Colonic mucosa (tissue), 4 donors: Measurements from ENCODE around the gene SMCR8. TPM values are rescaled to one million over a fixed set of nuclear protein-coding genes. Genes with fewer than 3 reads are reported as not detected.

Experiments used
- DNase-seq: peaks from one replicate; pipeline ENCODE4 v3.0.0-alpha.2; 2020
- H3K27ac ChIP-seq: fragments of 200-600 bp; one replicate; pipeline ENCODE4 v1.8.0; 2021
- H3K27me3 ChIP-seq: fragments of 200-600 bp; one replicate; pipeline ENCODE4 v1.8.0; 2021
- H3K36me3 ChIP-seq: fragments of 200-600 bp; one replicate; pipeline ENCODE4 v1.8.0; 2021
- H3K4me1 ChIP-seq: fragments of 200-600 bp; one replicate; pipeline ENCODE4 v1.8.0; 2021; ENCODE audit warnings: mild to moderate bottlenecking
- H3K4me3 ChIP-seq: fragments of 200-600 bp; one replicate; pipeline ENCODE4 v1.8.0; 2021
- H3K9ac ChIP-seq, 2 donors: one replicate each; pipeline ENCODE4 v1.7.0; 2013; ENCODE audit warnings: control low read depth in 2 of 2, low read depth in 2 of 2, low read length in 2 of 2
- H3K9me3 ChIP-seq: fragments of 200-600 bp; one replicate; pipeline ENCODE4 v1.8.0; 2021
- intact Hi-C: fragments of 100-400 bp; cut with DNase I; formaldehyde crosslinking; loops from one replicate; pipeline ENCODE4 v1.14.1; 2022
- total RNA-seq, 2 donors: library from RNA; stranded (reverse); fragmentation: NEBNext Ultra II Directional in 1 of 2; extraction: Animal tissue kit (Norgen Biotek cat#: 25700) in 1 of 2; gene quantifications; one replicate each; pipeline ENCODE4 v1.2.1, GENCODE V29; 2021
- TF ChIP-seq, protein P1 (sequence below): fragments of 200-600 bp; IDR thresholded peaks from one replicate; pipeline ENCODE4 v1.8.0; 2022; ENCODE audit warnings: antibody characterized with exemption, mild to moderate bottlenecking
- donor health status: healthy.
- donor health status: DM: no; HTN: no; CAD: no.
- donor health status: DM: no; HTN: no; CAD: no.

Gene SMCR8
- total RNA-seq, 2 donors from 2014 or later = 20.5 to 21.4 TPM

DNA sequence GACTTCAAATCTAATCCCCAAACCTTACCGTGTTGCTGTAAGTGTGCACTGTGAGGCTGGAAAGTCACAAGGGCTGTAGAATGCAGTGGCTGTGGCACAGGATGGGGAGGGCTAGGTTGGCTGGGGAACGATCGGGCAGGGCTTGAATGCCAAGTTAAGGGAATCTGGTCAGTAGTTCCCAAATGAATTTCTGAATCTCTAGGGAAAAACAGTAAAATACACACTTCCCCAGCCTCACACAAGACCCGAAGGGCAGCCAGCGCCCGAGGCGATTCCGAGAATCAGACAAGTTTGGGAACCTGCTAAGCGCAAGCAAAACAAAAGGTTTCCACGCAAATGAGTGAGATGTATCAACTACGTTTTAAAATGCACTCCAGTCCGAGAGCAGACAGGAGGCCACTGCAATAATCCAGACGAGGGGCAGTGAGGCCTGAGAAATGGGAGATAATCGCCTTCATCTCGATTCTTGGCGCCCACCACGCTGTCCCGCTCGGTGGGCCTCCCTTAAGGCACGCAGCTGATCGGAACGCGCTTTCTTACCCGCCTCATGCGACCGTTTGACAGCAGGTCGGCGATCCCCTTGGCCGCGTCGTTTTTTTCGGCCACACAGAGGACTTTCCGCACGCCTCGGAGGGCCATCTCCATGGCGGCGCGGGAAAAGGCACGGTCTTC lies 898 bp upstream of the SMCR8 start:
- Histone ChIP-seq H3K27me3 (no peaks in the 10 kb centered on the region), H3K4me3 (peak overlapping the region; percentile 89), H3K36me3 (peaks cover 3% of the 10 kb centered on the region), H3K27ac (peak overlapping the region; percentile 89), H3K9me3 (no peaks in the 10 kb centered on the region), H3K9ac (peak overlapping the region; percentile 82 to 92), H3K4me1 (peaks cover 42% of the 10 kb centered on the region)
- TF ChIP-seq, protein P1, sequence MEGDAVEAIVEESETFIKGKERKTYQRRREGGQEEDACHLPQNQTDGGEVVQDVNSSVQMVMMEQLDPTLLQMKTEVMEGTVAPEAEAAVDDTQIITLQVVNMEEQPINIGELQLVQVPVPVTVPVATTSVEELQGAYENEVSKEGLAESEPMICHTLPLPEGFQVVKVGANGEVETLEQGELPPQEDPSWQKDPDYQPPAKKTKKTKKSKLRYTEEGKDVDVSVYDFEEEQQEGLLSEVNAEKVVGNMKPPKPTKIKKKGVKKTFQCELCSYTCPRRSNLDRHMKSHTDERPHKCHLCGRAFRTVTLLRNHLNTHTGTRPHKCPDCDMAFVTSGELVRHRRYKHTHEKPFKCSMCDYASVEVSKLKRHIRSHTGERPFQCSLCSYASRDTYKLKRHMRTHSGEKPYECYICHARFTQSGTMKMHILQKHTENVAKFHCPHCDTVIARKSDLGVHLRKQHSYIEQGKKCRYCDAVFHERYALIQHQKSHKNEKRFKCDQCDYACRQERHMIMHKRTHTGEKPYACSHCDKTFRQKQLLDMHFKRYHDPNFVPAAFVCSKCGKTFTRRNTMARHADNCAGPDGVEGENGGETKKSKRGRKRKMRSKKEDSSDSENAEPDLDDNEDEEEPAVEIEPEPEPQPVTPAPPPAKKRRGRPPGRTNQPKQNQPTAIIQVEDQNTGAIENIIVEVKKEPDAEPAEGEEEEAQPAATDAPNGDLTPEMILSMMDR = no peak
- peak; percentile 41 for DNase-seq
- intact Hi-C loops = no loop called here

DNA sequence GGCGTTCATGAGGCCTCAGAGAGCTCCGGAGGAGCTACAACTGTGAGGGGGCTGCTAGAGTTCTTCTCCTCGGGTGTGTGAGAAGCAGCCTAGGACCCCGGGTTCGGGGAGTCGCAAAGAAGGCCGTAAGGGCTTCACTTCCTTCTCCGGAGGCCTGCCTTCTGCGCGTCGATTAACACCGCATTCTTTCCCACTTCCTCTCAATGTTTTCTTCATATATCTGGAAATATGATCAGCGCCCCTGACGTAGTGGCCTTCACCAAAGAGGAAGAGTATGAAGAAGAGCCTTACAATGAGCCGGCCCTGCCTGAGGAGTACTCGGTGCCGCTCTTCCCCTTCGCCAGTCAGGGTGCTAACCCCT lies 449 bp downstream of the SMCR8 start:
- Histone ChIP-seq H3K27ac (peak overlapping the region; percentile 89), H3K4me3 (peak overlapping the region; percentile 89), H3K27me3 (no peaks in the 10 kb centered on the region), H3K9me3 (no peaks in the 10 kb centered on the region), H3K9ac (peak overlapping the region; percentile 82 to 96), H3K36me3 (peaks cover 3% of the 10 kb centered on the region), H3K4me1 (peaks cover 48% of the 10 kb centered on the region)
- intact Hi-C loops = loop anchor here (5.0 kb wide), 1 partner anchor 68 kb away; no protein-coding TSS in a partner anchor
- TF ChIP-seq, protein P1 = no peak
- no peak for DNase-seq

DNA sequence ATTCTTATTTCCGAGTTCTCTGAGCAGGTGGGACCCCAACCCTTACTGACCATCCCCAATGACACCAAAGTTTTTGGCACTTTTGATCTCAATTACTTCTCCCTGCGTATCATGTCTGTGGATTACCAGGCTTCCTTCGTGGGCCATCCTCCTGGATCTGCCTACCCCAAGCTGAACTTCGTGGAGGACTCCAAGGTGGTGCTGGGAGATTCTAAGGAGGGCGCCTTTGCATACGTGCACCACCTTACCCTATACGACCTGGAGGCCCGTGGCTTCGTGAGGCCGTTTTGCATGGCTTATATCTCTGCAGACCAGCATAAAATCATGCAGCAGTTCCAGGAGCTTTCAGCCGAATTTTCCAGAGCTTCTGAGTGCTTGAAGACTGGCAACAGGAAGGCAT lies 868 bp downstream of the SMCR8 start:
- H3K27ac ChIP-seq = peak overlapping the region; percentile 89
- peaks cover 48% of the 10 kb centered on the region for H3K4me1 ChIP-seq
- TF ChIP-seq, protein P1 = no peak
- no peaks in the 10 kb centered on the region for H3K27me3 ChIP-seq
- intact Hi-C loops = loop anchor here (5.0 kb wide), 1 partner anchor 69 kb away; no protein-coding TSS in a partner anchor
- H3K9ac ChIP-seq = peak overlapping the region; percentile 82 to 96
- peaks cover 3% of the 10 kb centered on the region for H3K36me3 ChIP-seq
- no peak for DNase-seq
- H3K9me3 ChIP-seq = no peaks in the 10 kb centered on the region
- H3K4me3 ChIP-seq = peak overlapping the region; percentile 89

DNA sequence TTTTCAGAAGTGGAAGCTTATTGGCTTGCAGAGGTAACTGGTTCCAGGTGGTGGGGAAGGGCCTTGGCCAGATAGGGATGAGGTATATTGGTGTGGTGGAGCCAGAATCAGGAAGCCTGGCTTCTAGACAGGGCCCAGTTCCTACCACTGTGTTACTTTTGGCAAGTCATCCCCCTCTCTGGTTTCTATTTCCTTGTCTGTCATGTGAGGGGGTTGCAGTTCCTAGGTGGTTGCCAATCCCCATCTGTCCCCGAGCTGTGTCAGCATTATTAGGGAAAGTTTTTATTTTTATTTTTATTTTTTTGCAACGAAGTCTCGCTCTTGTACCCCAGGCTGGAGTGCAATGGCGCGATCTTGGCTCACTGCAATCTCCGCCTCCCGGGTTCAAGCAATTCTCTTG lies 3.0 kb downstream of the SMCR8 start:
- Histone ChIP-seq H3K4me3 (no peak overlapping the region), H3K4me1 (peaks cover 44% of the 10 kb centered on the region), H3K9me3 (no peaks in the 10 kb centered on the region), H3K36me3 (peaks cover 3% of the 10 kb centered on the region), H3K27ac (no peak overlapping the region), H3K27me3 (no peaks in the 10 kb centered on the region), H3K9ac (no peak overlapping the region)
- intact Hi-C loops = loop anchor here (5.0 kb wide), 1 partner anchor 71 kb away; no protein-coding TSS in a partner anchor
- TF ChIP-seq, protein P1 = no peak
- no peak for DNase-seq

DNA sequence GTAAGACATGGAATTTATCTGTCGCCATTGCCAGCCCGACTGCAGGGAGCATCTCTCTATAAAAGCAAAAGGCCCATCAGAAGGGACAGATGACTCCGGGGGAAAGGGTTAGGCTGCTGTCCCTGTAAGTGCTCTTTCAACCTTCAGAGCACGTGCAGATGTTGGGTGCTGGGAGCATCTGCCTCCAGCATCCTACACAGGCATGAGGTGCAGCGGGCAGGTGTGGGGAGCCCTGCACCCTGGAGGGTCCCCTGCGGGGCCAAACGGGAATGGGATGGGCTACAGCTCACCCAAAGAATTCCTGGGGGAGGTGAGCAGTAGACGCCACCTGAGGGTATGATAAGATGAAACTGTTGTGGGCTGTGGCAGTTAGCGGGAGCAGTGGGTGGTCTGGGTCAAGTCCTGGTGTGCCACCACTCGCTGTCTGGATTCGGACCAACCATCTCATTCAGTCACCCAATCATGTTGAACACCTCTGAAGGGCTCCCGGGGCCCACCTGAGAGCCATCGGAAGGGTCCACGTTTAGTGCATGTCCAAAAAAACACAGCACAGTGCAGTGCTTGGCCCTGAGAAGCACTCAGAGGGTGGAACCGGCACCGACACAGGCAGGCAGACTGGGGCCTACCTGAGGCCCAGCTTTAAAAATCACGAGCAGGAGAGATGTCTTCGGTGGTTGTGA lies 3.8 kb downstream of the SMCR8 start:
- H3K27ac ChIP-seq = no peak overlapping the region
- no peak overlapping the region for H3K9ac ChIP-seq
- peaks cover 8% of the 10 kb centered on the region for H3K36me3 ChIP-seq
- TF ChIP-seq, protein P1 = no peak
- H3K9me3 ChIP-seq = no peaks in the 10 kb centered on the region
- H3K4me3 ChIP-seq = no peak overlapping the region
- intact Hi-C loops = loop anchor here (5.0 kb wide), 1 partner anchor 72 kb away; no protein-coding TSS in a partner anchor
- peaks cover 37% of the 10 kb centered on the region for H3K4me1 ChIP-seq
- no peak for DNase-seq
- H3K27me3 ChIP-seq = no peaks in the 10 kb centered on the region
